SJCRH30 (cell line): ENCODE measurements around the gene PUS7L. TPM values are rescaled to one million over a fixed set of nuclear protein-coding genes. Genes with fewer than 3 reads are reported as not detected.

Source experiments
- DNase-seq, 2 experiments: peaks; one replicate each; pipeline ENCODE4 v3.0.0-alpha.2; 2015 to 2020
- H3K27ac ChIP-seq: fragments of 250-450 bp; sonication (Bioruptor Pico); 2 replicates; pipeline ENCODE4 v1.5.1; 2020; ENCODE audit warnings: mild to moderate bottlenecking, moderate library complexity
- H3K27me3 ChIP-seq: fragments of 250-450 bp; sonication (Bioruptor Pico); 2 replicates; pipeline ENCODE4 v1.5.1; 2020; ENCODE audit warnings: mild to moderate bottlenecking, moderate library complexity
- H3K36me3 ChIP-seq: fragments of 250-450 bp; sonication (Bioruptor Pico); 2 replicates; pipeline ENCODE4 v1.5.1; 2020; ENCODE audit warnings: mild to moderate bottlenecking, moderate library complexity
- H3K4me1 ChIP-seq: fragments of 250-450 bp; sonication (Bioruptor Pico); 2 replicates; pipeline ENCODE4 v1.5.1; 2020; ENCODE audit warnings: mild to moderate bottlenecking, moderate library complexity
- H3K4me3 ChIP-seq: fragments of 250-450 bp; sonication (Bioruptor Pico); 2 replicates; pipeline ENCODE4 v1.5.1; 2020; ENCODE audit warnings: mild to moderate bottlenecking, moderate library complexity
- H3K9me3 ChIP-seq: fragments of 250-450 bp; sonication (Bioruptor Pico); replicated peaks from 2 replicates; pipeline ENCODE4 v1.5.1; 2020; ENCODE audit warnings: mild to moderate bottlenecking, moderate library complexity
- total RNA-seq: library from RNA; depleted of rRNA; stranded (reverse); fragments of >200 nt; shearing (Covaris generic); gene quantifications from 2 replicates; pipeline ENCODE4 v1.2.3, GENCODE V29; 2014; rRNA removed

PUS7L gene
- 29.2 and 35.7 TPM in 2 replicates for total RNA-seq

- H3K9me3 ChIP-seq, result no peaks in the 10 kb centered on the region
- H3K36me3 ChIP-seq, result 0 out of 2 replicates have a peak, but pooled peaks cover 3% of the 10 kb centered on the region
- peak within 1 kb of the TSS; percentile 68 for H3K27ac ChIP-seq
- peak; percentile 97 to 99 for DNase-seq
- H3K4me1 ChIP-seq, result no peaks in the 10 kb centered on the region; the same call in 1 of the 2 replicates
- peak within 1 kb of the TSS; percentile 89 for H3K4me3 ChIP-seq
- no peaks in the 10 kb centered on the region for H3K27me3 ChIP-seq
These were observed at the start of gene PUS7L, which contains the start of gene IRAK4 for GRCh38 chr12:43758728-43759563. PUS7L (minus strand) TSS chr12:43758790; CDS start chr12:43755245, 3,545 bp downstream. IRAK4 (plus strand) TSS chr12:43758951; CDS start chr12:43768112, 9,161 bp downstream.

GRCh38 chr12:43807386-43807785 is 48.8 kb upstream of the PUS7L start:
- Histone ChIP-seq H3K4me3 (peak overlapping the region; percentile 100), H3K27me3 (no peaks in the 10 kb centered on the region), H3K27ac (peak overlapping the region; percentile 84; the same call in 1 of the 2 replicates), H3K4me1 (peaks cover 7% of the 10 kb centered on the region), H3K9me3 (no peaks in the 10 kb centered on the region), H3K36me3 (peaks cover 17% of the 10 kb centered on the region)
- DNase-seq, result no peak

GRCh38 chr12:43806737-43807072 is 48.1 kb upstream of the PUS7L start:
- H3K4me3 ChIP-seq, result peak overlapping the region; percentile 100
- peak overlapping the region; percentile 84 for H3K27ac ChIP-seq
- H3K9me3 ChIP-seq, result no peaks in the 10 kb centered on the region
- no peaks in the 10 kb centered on the region for H3K27me3 ChIP-seq
- peaks cover 7% of the 10 kb centered on the region for H3K4me1 ChIP-seq
- no peak for DNase-seq
- peaks cover 22% of the 10 kb centered on the region for H3K36me3 ChIP-seq

GRCh38 chr12:43805860-43806736 is 47.5 kb upstream of the PUS7L start, which contains the start of gene TWF1:
TWF1 (minus strand) TSS chr12:43806317; CDS start chr12:43806245, 72 bp downstream.
- Histone ChIP-seq H3K4me1 (peaks cover 7% of the 10 kb centered on the region), H3K27me3 (no peaks in the 10 kb centered on the region), H3K27ac (peak within 1 kb of the TSS; percentile 84), H3K36me3 (peaks cover 28% of the 10 kb centered on the region), H3K4me3 (peak within 1 kb of the TSS; percentile 100), H3K9me3 (no peaks in the 10 kb centered on the region)
- peak; percentile 89 to 90 for DNase-seq

- no peak for DNase-seq
- Histone ChIP-seq H3K36me3 (peaks cover 36% of the 10 kb centered on the region), H3K4me1 (peaks cover 7% of the 10 kb centered on the region), H3K9me3 (no peaks in the 10 kb centered on the region), H3K27me3 (no peaks in the 10 kb centered on the region), H3K27ac (peak overlapping the region; percentile 84), H3K4me3 (peak overlapping the region; percentile 100)
These were observed 46.7 kb upstream of the PUS7L start for GRCh38 chr12:43805149-43805859.

- H3K4me1 ChIP-seq, result no peaks in the 10 kb centered on the region
- H3K36me3 ChIP-seq, result peaks cover 76% of the 10 kb centered on the region
- no peak overlapping the region for H3K27ac ChIP-seq
- H3K27me3 ChIP-seq, result no peaks in the 10 kb centered on the region
- H3K9me3 ChIP-seq, result no peaks in the 10 kb centered on the region
- H3K4me3 ChIP-seq, result no peak overlapping the region
- no peak for DNase-seq
These were observed 39.1 kb upstream of the PUS7L start for GRCh38 chr12:43797561-43798217.

- no peaks in the 10 kb centered on the region for H3K27me3 ChIP-seq
- DNase-seq, result no peak
- H3K4me1 ChIP-seq, result no peaks in the 10 kb centered on the region
- H3K27ac ChIP-seq, result no peak overlapping the region
- H3K36me3 ChIP-seq, result peaks cover 59% of the 10 kb centered on the region
- no peak overlapping the region for H3K4me3 ChIP-seq
- no peaks in the 10 kb centered on the region for H3K9me3 ChIP-seq
These were observed 37.2 kb upstream of the PUS7L start for GRCh38 chr12:43795716-43796280.

GRCh38 chr12:43789941-43790340 is 31.4 kb upstream of the PUS7L start:
- H3K27me3 ChIP-seq, result no peaks in the 10 kb centered on the region
- peaks cover 3% of the 10 kb centered on the region; the same call in 1 of the 2 replicates for H3K4me1 ChIP-seq
- peaks cover 13% of the 10 kb centered on the region; the same call in 1 of the 2 replicates for H3K36me3 ChIP-seq
- no peak overlapping the region for H3K27ac ChIP-seq
- H3K4me3 ChIP-seq, result no peak overlapping the region
- H3K9me3 ChIP-seq, result no peaks in the 10 kb centered on the region
- DNase-seq, result peak; percentile 42 to 64

GRCh38 chr12:43786899-43787693 is 28.5 kb upstream of the PUS7L start:
- Histone ChIP-seq H3K27ac (no peak overlapping the region), H3K9me3 (no peaks in the 10 kb centered on the region), H3K4me3 (no peak overlapping the region), H3K27me3 (no peaks in the 10 kb centered on the region), H3K4me1 (peaks cover 3% of the 10 kb centered on the region; the same call in 1 of the 2 replicates), H3K36me3 (peaks cover 15% of the 10 kb centered on the region)
- DNase-seq, result no peak

- Histone ChIP-seq H3K27me3 (no peaks in the 10 kb centered on the region), H3K9me3 (no peaks in the 10 kb centered on the region), H3K27ac (no peak overlapping the region), H3K4me3 (no peak overlapping the region), H3K36me3 (peaks cover 20% of the 10 kb centered on the region), H3K4me1 (no peaks in the 10 kb centered on the region)
- DNase-seq, result peak; percentile 34 to 64
These were observed 17.9 kb upstream of the PUS7L start for GRCh38 chr12:43776498-43776897.

- H3K27ac ChIP-seq, result no peak overlapping the region
- peaks cover 2% of the 10 kb centered on the region; the same call in 1 of the 2 replicates for H3K36me3 ChIP-seq
- no peak for DNase-seq
- H3K4me3 ChIP-seq, result no peak overlapping the region
- no peaks in the 10 kb centered on the region for H3K4me1 ChIP-seq
- H3K9me3 ChIP-seq, result no peaks in the 10 kb centered on the region
- no peaks in the 10 kb centered on the region for H3K27me3 ChIP-seq
These were observed 7.7 kb upstream of the PUS7L start for GRCh38 chr12:43766291-43766690.

GRCh38 chr12:43764528-43764927 is 5.9 kb upstream of the PUS7L start:
- Histone ChIP-seq H3K36me3 (no peaks in the 10 kb centered on the region; the same call in 1 of the 2 replicates), H3K27ac (no peak overlapping the region), H3K9me3 (no peaks in the 10 kb centered on the region), H3K27me3 (no peaks in the 10 kb centered on the region), H3K4me1 (no peaks in the 10 kb centered on the region; the same call in 1 of the 2 replicates), H3K4me3 (no peak overlapping the region)
- no peak for DNase-seq

GRCh38 chr12:43763769-43764168 is 5.2 kb upstream of the PUS7L start:
- H3K27ac ChIP-seq, result no peak overlapping the region
- H3K4me3 ChIP-seq, result no peak overlapping the region
- no peak for DNase-seq
- H3K36me3 ChIP-seq, result no peaks in the 10 kb centered on the region; the same call in 1 of the 2 replicates
- no peaks in the 10 kb centered on the region; the same call in 1 of the 2 replicates for H3K4me1 ChIP-seq
- no peaks in the 10 kb centered on the region for H3K27me3 ChIP-seq
- H3K9me3 ChIP-seq, result no peaks in the 10 kb centered on the region
